Rectal smooth muscle tissue (tissue), 1 donor: ENCODE results near the gene SLC38A4.

Experiments
- H3K27ac ChIP-seq: one replicate; pipeline ENCODE4 v1.7.0; 2013; ENCODE audit warnings: low read depth, low read length, inconsistent platforms
- H3K27me3 ChIP-seq: one replicate; pipeline ENCODE4 v1.7.0; 2013; ENCODE audit warnings: low read length; ENCODE audit not compliant: control insufficient read depth, insufficient read depth
- H3K36me3 ChIP-seq: one replicate; pipeline ENCODE4 v1.7.0; 2013; ENCODE audit warnings: low read length; ENCODE audit not compliant: control insufficient read depth, insufficient read depth
- H3K4me1 ChIP-seq: one replicate; pipeline ENCODE4 v1.7.0; 2013; ENCODE audit warnings: low read length; ENCODE audit not compliant: control insufficient read depth, insufficient read depth
- H3K4me3 ChIP-seq: one replicate; pipeline ENCODE4 v1.7.0; 2013; ENCODE audit warnings: low read length
- H3K9ac ChIP-seq: one replicate; pipeline ENCODE4 v1.7.0; 2013; ENCODE audit warnings: low read length

SLC38A4 gene

GRCh38 chr12:46717868-46718267 is 107.9 kb downstream of the SLC38A4 start:
- Histone ChIP-seq H3K36me3 (no peaks in the 10 kb centered on the region), H3K27ac (no peak overlapping the region), H3K9ac (no peak overlapping the region), H3K27me3 (no peaks in the 10 kb centered on the region), H3K4me3 (no peak overlapping the region), H3K4me1 (no peaks in the 10 kb centered on the region)

- Histone ChIP-seq H3K27me3 (no peaks in the 10 kb centered on the region), H3K27ac (no peak overlapping the region), H3K4me3 (no peak overlapping the region), H3K4me1 (no peaks in the 10 kb centered on the region), H3K36me3 (no peaks in the 10 kb centered on the region), H3K9ac (no peak overlapping the region)
Measured at GRCh38 chr12:46717159-46717558, 108.6 kb downstream of the SLC38A4 start.
